Vagina (tissue), 2 donors: ENCODE results near the gene ISLR.

Experiments used
- CTCF ChIP-seq, 3 experiments: fragments of 450-650 bp in 2 of 3; fragments of 200-600 bp in 1 of 3; sonication (generic) in 1 of 3; IDR thresholded peaks; one replicate each; pipeline ENCODE4 v1.5.1; 2017 to 2019; ENCODE audit warnings: antibody characterized with exemption in 3 of 3, mild to moderate bottlenecking in 2 of 3, moderate library complexity in 2 of 3
- POLR2AphosphoS5 ChIP-seq, 2 donors: sonication (generic); formaldehyde crosslinking; IDR thresholded peaks; one replicate each; pipeline ENCODE4 v1.9.0; 2017; ENCODE audit warnings: antibody characterized with exemption in 2 of 2, mild to moderate bottlenecking in 2 of 2, low read depth in 1 of 2; ENCODE audit not compliant: insufficient read depth in 1 of 2

DNA sequence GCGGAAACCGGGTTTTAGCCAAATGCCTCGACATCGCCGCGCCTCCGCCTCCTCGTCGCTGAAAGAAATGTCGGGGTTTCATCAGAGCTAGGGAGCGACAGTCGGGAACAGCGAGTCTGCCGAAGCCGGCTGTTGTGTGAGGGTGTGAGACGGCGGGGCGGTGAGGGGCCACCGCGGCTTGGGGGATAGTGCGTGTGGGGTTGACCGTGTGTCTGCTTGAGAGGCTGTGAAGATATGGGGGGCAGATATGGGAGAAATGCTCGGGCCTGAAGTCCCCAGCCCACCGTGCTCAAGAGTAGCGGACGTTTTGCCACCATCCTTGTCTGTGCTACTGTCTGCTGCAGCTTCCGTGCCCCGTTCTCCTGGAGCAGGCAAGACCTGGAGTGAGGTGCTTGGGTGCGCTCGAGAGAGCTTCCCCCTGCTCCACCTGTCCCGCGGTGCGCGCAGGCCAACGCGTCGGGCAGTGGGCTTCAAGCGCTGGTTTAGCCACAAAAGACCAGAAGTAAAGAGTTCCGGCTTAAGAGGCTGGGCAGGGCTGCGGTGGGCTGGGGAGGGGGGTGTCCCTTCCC lies 43.8 kb upstream of the ISLR start:
- TF ChIP-seq CTCF (IDR thresholded peaks at IDR 0.05) (no peak), POLR2AphosphoS5 (IDR thresholded peaks at IDR 0.05; ENCODE audit: insufficient read depth in 1 of 2, low read depth in 1 of 2) (no peak)
